Heart right ventricle (tissue), 16 donors: ENCODE data around the gene MB21D2. TPM values are rescaled to one million over a fixed set of nuclear protein-coding genes. Genes with fewer than 3 reads are reported as not detected.
A peak's percentile ranks its signal among the peaks of the same experiment; 100 is the strongest.
"Not testable (repeated sequence)": the region's sequence is repeated elsewhere in the genome, so short reads cannot be mapped to it uniquely, and the experiment has no call there.

Experiments used
- ATAC-seq, 8 donors: fragments of 200-7000 bp; cut with Tn5 transposase; one replicate each; pipeline ENCODE4 v1.9.1; 2020; ENCODE audit warnings: mild to moderate bottlenecking in 8 of 8, moderate library complexity in 8 of 8, moderate number of reproducible peaks in 1 of 8
- DNase-seq, 2 donors: peaks; one replicate each; pipeline ENCODE4 v3.0.0-alpha.2; 2020
- H3K27ac ChIP-seq, 10 donors: fragments of 200-600 bp; sonication (generic) in 2 of 10; one replicate each; pipeline versions ENCODE4 v1.5.0 to v1.8.0; 2020 to 2022; ENCODE audit warnings: mild to moderate bottlenecking in 3 of 10
- H3K27me3 ChIP-seq, 7 donors: fragments of 200-600 bp; one replicate each; pipeline ENCODE4 v1.8.0; 2021 to 2022; ENCODE audit warnings: mild to moderate bottlenecking in 2 of 7
- H3K36me3 ChIP-seq, 9 donors: fragments of 200-600 bp; sonication (generic) in 1 of 9; one replicate each; pipeline versions ENCODE4 v1.5.0 to v1.8.0; 2020 to 2022; ENCODE audit warnings: mild to moderate bottlenecking in 2 of 9
- H3K4me1 ChIP-seq, 9 donors: fragments of 200-600 bp; sonication (generic) in 1 of 9; one replicate each; pipeline versions ENCODE4 v1.5.0 to v1.8.0; 2020 to 2022; ENCODE audit warnings: mild to moderate bottlenecking in 4 of 9
- H3K4me3 ChIP-seq, 10 donors: fragments of 200-600 bp; sonication (generic) in 2 of 10; one replicate each; pipeline versions ENCODE4 v1.5.0 to v1.8.0; 2020 to 2022; ENCODE audit warnings: mild to moderate bottlenecking in 7 of 10, moderate library complexity in 2 of 10
- H3K9me3 ChIP-seq, 11 donors: fragments of 200-600 bp in 10 of 11; sonication (generic) in 2 of 11; one replicate each; pipeline versions ENCODE4 v1.5.0 to v1.8.0; 2013 to 2022; ENCODE audit warnings: mild to moderate bottlenecking in 2 of 11, control low read depth in 1 of 11, moderate library complexity in 1 of 11
- CTCF ChIP-seq, 9 donors: fragments of 200-600 bp; sonication (generic) in 2 of 9; IDR thresholded peaks; one replicate each; pipeline versions ENCODE4 v1.5.0 to v1.8.0; 2021 to 2022; ENCODE audit warnings: antibody characterized with exemption in 9 of 9, mild to moderate bottlenecking in 5 of 9, moderate library complexity in 1 of 9
- WGBS, 2 donors: extraction: QIAGEN DNeasy Blood & Tissue Kit; methylation state at CpG; one replicate each; pipeline ENCODE4 v1.1.7; 2013; ENCODE audit warnings: inconsistent platforms in 1 of 2; 5-methylcytosine and 5-hydroxymethylcytosine counted together
- intact Hi-C, 10 donors: fragments of 100-400 bp; cut with DNase I; formaldehyde crosslinking; loops; one replicate each; pipeline versions ENCODE4 v1.11.1 to v1.14.2; 2022
- long read RNA-seq, 3 donors: library from polyadenylated mRNA; unstranded; transcript quantifications; one replicate each; pipeline ENCODE4 v2.0.0, GENCODE V29; 2020 to 2021
- polyA plus RNA-seq, 2 donors: library from polyadenylated mRNA; stranded (reverse); fragments of 200-250 nt; gene quantifications; one replicate each; pipeline ENCODE4 v1.2.3, GENCODE V29; 2013
- total RNA-seq, 10 donors: library from RNA; stranded (reverse); fragmentation: NEBNext Ultra II Directional in 3 of 10; extraction: Animal tissue kit (Norgen Biotek cat#: 25700) in 3 of 10; gene quantifications; one replicate each; pipeline versions ENCODE4 v1.2.1 to v1.2.4, GENCODE V29; 2021 to 2023
- donor health status: Arrhythmogenic right ventricular cardiomyopathy.
- donor health status: ischemic (EF 13 %, LVEDD 7.1; RV severe dilation, severe dysfunction).
- donor health status: healthy with polysubstance abuse.
- donor health status: DM: no; HTN: yes; CAD: no.
- donor health status: DM: no; HTN: no; CAD: no.
- donor health status: ischemic (EF 25% LVEDD 6.9; RV normal size, moderate dysfunction).
- donor health status: ischemic (EF 25% LVEDD 5.7; RV mildly dilated, moderate dysfunction).
- donor health status: healthy.
- donor health status: DM: yes; HTN: yes; CAD: no.
- donor health status: Ischemic cardiomyopathy.
- donor health status: ischemic (EF 35%, LVEDD 5.7; RV mildly dilated, moderate dysfunction).
- donor health status: nonischemic (EF 11% LVEDD 7.7; RV severe dilation, severe dysfunction).
- donor health status: DM: yes; HTN: yes; CAD: no.
- donor health status: PGD.
- donor health status: ischemic (EF 29% LVEDD 5.4; RV normal size, mild dysfunction).
- donor health status: nonischemic (EF 23%, LVEDD 6.1; RV moderate dilation, normal function).

Gene MB21D2
- 1 to 10 TPM; 1.6 to 4.4 (median 3.5) TPM for total RNA-seq
- 1 to 10 TPM in 1 of 2 donors, under 1 TPM in 1; 0.80 to 2.1 TPM for polyA plus RNA-seq
- long read RNA-seq, donor 1, partial matches to known transcripts: 0 of 4 reads
- long read RNA-seq, donor 1, other reads (novel, unspliced or antisense): 0 of 4 reads
- long read RNA-seq, donor 2, partial matches to known transcripts: 0 of 3 reads
- long read RNA-seq, donor 2, other reads (novel, unspliced or antisense): 0 of 3 reads
- long read RNA-seq, donor 3, partial matches to known transcripts: 0 of 5 reads
- long read RNA-seq, donor 3, other reads (novel, unspliced or antisense): 2 of 5 reads

- intact Hi-C loops: loop anchor here (2.0 to 10.0 kb wide), 11 partner anchors 27 to 127 kb away; no protein-coding TSS in a partner anchor
- Histone ChIP-seq H3K36me3 (no peaks in the 10 kb centered on the region), H3K27ac (peak within 1 kb of the TSS; percentile 73 to 97 (median 94)), H3K4me1 (peaks cover 4 to 48% (median 31%) of the 10 kb centered on the region in 9 donors), H3K4me3 (peak within 1 kb of the TSS; percentile 63 to 97 (median 76)), H3K27me3 (peaks cover 0 to 42% (median 0%) of the 10 kb centered on the region in 7 donors), H3K9me3 (no peaks in the 10 kb centered on the region)
- WGBS, 2 donors: 0 to 1% methylated on average over 66 of the region's 66 CpGs
- TF ChIP-seq CTCF (IDR thresholded peaks at IDR 0.05): peak in 2 of 9 donors; percentile 28 to 40
- peak; percentile 89 to 95 (median 90) for ATAC-seq
- DNase-seq: peak; percentile 79 to 86
Observed at GRCh38 chr3:192917404-192918274, at the start of gene MB21D2. Gene MB21D2, minus strand, starts transcription at chr3:192917856. Its CDS starts 16 bp downstream, at chr3:192917840.

GRCh38 chr3:192964959-192965719 is 47.5 kb upstream of the MB21D2 start:
- ATAC-seq, H3K4me1 ChIP-seq, H3K4me3 ChIP-seq, H3K27ac ChIP-seq, H3K36me3 ChIP-seq, H3K27me3 ChIP-seq, DNase-seq, intact Hi-C loops: not testable (repeated sequence)
- H3K9me3 ChIP-seq: peaks cover 0 to 30% (median 0%) of the 10 kb centered on the region in 11 donors
- WGBS, 2 donors: 92 to 96% methylated on average over 18 to 19 of the region's 21 CpGs

- Histone ChIP-seq H3K4me1 (peaks cover 0 to 27% (median 6%) of the 10 kb centered on the region in 9 donors), H3K4me3 (no peak overlapping the region), H3K9me3 (peaks cover 0 to 3% (median 0%) of the 10 kb centered on the region in 11 donors), H3K27me3 (no peaks in the 10 kb centered on the region), H3K36me3 (no peaks in the 10 kb centered on the region), H3K27ac (no peak overlapping the region)
- intact Hi-C loops: loop anchor here in 1 of 10 donors (5.0 kb wide), 1 partner anchor 1732 kb away; no protein-coding TSS in a partner anchor
- ATAC-seq (no peak), DNase-seq (no peak)
- no peak for TF ChIP-seq CTCF (IDR thresholded peaks at IDR 0.05)
- 70 to 79% methylated on average over 3 of the region's 3 CpGs for WGBS, 2 donors
Observed at GRCh38 chr3:192959773-192960172, 42.1 kb upstream of the MB21D2 start.

- Histone ChIP-seq H3K27ac (peak overlapping the region in 8 of 10 donors; percentile 36 to 92 (median 76)), H3K4me3 (peak overlapping the region in 1 of 10 donors; percentile 16), H3K27me3 (no peaks in the 10 kb centered on the region), H3K9me3 (peaks cover 0 to 3% (median 0%) of the 10 kb centered on the region in 11 donors), H3K36me3 (no peaks in the 10 kb centered on the region), H3K4me1 (peaks cover 0 to 27% (median 6%) of the 10 kb centered on the region in 9 donors)
- DNase-seq (no peak), ATAC-seq (peak in 1 of 8 donors; percentile 14)
- no peak for TF ChIP-seq CTCF (IDR thresholded peaks at IDR 0.05)
- intact Hi-C loops: loop anchor here in 1 of 10 donors (5.0 kb wide), 1 partner anchor 1731 kb away; no protein-coding TSS in a partner anchor
Observed at GRCh38 chr3:192958219-192958872, 40.7 kb upstream of the MB21D2 start.
